KBM-7 (cell line): ENCODE results near the gene PLEKHG5.
A peak's percentile ranks its signal among the peaks of the same experiment; 100 is the strongest.

ENCODE experiments used
- DNase-seq: peaks from one replicate; pipeline ENCODE4 v3.0.0-alpha.2; 2015
- in situ Hi-C: fragments of 300-500 bp; cut with MboI; formaldehyde crosslinking; loops from 2 replicates; pipeline ENCODE4 v1.14.3; 2020; ENCODE audit warnings: low sequenced_read_pairs, low pct_unique_long_range_greater_than_20kb, mixed read lengths

PLEKHG5 gene

DNA sequence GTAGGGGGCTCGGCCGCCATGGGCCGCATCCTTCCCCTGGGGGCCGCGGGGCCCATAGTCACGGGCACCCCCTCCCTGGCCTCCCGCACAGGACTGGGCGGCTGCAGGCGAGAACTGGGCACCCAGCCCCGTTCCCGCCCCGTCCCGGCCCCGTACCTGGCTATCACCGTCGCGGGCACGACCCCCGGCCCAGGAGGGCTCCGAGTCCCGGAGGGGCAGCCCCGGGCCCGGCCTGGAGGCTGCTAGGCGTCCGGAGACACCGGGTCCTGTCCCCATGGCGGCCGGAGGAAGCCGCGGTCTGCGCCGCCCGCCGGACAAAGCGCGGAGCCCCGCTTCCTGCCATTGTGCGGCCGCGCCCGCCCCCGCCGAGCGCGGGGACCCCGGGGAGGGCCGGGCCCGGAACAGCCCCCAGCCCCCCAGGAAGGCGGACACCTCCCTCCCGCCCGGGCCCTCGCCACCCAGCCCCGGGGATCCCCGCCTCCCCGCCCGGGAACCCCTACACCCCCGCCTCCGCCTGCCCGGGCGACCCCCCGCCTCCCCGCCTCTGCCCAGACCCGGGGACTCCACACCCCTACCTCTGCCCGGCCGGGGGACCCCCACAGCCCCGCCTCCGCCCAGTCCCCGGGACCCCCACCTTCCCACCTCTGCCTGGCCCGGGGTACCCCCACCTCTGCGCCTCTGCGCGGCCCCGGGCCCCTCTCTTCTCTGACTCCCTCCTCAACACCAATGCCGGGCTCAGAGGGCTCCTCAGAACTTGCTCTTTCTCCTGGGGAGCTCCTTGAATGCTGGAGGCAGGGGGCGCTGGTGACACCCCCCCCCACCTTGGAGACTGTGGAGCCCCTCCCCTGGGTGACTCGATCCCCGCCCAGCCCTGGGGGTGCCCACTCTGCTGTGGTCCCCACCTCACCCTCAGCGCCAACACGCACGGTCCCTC is 6.0 kb downstream of the PLEKHG5 start:
- in situ Hi-C loops = no loop called here
- no peak for DNase-seq

DNA sequence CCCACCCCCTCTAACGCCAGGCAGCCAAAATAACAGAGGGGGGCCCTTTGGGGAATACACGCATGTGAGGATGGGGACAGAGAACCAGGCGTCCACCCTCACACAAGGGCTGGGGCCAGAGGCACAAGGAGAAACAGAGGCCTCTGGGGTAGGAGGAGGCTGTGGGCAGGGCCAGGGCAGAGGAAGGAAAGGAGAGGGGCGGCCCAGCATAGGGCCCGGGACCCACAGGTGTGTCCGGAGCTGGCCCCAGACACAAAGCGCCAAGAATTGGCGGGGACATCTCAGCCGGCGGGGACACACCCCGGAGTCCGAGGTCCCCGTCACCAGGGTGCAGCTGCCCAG is 6.7 kb downstream of the PLEKHG5 start:
- in situ Hi-C loops = no loop called here
- DNase-seq = no peak

DNA sequence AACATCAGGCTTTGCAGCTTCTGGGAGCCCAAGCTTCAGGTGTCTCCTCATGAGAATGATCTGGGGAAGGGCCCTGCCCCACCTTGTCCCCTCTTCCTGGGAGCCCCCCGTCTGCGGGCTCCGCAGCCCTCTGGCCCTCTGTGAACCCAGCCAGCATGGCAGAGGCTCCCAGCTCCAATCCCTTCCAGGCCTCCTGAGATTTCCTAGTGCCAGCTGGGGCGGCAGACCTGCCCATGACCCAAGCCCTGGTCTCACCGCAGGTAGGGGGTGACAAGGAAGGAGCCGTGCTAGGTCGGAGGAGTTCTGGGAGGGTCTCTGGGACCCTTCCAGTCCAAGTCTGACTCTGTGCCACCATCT is 7.7 kb downstream of the PLEKHG5 start:
- in situ Hi-C loops = no loop called here
- no peak for DNase-seq

DNA sequence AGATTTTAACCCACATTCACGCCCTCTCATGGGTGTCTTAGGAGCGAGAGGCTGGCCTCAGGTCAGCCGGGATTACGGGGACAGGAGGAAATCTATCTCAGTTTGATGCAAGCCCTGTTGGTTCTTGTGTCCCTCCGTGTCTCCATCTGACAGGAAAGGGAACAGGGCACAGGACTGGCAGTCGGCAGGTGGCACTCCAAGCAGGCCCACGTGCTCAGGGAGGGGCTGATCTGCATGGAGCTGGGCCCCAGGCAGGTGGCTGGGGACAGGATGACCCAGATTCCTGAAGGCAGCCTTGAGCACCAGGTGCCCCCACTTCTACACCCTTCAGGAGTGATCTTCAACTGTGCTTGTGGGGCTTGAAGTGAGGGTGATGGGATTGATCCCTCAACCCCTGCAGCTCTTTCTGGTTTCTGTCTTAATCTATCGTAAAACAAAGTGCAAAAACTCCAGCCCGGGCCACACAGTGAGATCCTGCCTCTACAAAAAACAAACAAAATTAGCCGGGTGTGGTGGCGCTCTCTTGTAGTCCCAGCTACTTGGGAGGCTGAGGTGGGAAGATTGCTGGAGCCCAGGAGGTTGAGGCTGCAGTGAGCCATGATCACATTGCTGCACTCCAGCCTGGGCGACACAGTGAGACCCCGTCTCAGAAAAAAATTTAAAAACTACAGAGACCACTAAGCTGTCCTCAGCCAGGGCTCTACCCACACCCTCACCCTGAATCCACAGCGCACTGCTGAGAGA is 8.3 kb downstream of the PLEKHG5 start:
- in situ Hi-C loops = no loop called here
- no peak for DNase-seq

DNA sequence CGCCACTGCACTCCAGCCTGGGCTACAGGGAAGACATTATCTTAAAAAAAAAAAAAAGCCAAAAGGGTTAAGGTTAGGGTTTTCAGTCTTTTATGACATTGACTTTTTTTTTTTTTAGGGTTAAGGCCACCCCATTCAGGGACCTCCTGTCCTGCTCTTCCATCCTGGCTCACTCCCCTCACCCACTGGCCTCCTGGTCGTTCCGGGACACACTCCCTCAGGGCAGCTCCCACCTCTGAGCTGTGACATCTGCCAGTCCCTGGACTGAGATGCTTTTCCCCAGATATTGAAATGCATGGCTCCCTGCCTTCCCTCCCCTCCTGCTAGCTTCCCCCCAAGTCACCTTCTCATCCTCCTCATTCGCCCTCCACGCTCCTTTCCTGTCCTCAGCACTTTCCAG is 9.6 kb downstream of the PLEKHG5 start:
- in situ Hi-C loops = no loop called here
- no peak for DNase-seq

DNA sequence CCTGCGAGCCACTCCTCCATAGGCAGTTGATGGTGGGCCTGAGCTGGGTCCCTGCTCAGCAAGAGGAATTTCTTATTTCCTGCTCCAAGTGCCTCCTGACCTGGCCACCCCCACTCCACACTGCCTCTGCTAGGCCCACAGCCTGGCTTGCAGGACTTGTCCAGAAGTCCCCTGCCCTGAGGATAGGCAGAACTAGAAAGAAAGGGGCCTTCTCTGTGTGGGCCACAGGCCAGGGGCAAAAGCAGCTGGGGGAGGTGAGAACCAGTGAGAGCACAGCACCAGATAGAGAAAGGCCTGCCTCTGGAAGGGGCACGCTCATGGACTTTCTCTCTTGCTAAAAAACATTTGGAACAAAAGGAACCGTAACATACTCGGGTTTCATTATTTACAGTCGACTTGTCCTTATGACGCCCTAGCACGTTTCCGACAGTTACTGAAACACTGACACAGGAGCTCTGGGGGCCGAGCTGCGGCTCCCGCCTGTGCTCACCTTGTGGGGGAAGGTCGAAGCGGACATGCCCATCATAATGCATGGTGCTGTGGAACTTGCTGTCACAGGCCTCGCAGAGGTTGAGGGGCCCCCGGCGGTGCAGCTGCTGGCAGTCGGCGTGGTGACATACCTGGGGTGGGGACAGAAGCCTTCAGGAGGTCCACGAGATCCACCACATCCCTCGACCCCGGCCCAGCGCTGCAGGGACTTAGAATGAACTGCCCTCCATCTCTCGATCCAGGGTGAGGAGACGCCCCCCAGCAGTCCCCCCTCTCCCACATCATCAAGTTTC is 14.2 kb downstream of the PLEKHG5 start:
- in situ Hi-C loops = no loop called here
- DNase-seq = no peak

DNA sequence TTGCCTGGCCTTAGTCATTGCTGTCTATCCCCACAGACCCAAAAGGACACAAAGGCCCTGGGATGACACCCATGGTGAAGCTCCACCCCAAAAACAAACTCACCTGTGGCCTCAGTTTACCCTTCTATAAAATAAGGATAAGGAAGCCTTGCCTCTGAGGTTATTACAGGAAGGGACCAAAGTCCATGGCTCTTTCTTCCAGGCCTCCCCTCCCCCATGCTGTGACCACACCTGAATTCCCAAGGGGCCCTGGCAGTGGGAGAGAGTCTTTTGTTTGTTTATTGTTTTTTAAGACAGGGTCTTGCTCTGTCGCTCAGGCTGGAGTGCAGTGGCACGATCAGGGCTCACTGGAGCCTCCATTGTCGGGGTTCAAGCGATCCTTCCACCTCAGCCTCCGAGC is 15.0 kb downstream of the PLEKHG5 start:
- no peak for DNase-seq

DNA sequence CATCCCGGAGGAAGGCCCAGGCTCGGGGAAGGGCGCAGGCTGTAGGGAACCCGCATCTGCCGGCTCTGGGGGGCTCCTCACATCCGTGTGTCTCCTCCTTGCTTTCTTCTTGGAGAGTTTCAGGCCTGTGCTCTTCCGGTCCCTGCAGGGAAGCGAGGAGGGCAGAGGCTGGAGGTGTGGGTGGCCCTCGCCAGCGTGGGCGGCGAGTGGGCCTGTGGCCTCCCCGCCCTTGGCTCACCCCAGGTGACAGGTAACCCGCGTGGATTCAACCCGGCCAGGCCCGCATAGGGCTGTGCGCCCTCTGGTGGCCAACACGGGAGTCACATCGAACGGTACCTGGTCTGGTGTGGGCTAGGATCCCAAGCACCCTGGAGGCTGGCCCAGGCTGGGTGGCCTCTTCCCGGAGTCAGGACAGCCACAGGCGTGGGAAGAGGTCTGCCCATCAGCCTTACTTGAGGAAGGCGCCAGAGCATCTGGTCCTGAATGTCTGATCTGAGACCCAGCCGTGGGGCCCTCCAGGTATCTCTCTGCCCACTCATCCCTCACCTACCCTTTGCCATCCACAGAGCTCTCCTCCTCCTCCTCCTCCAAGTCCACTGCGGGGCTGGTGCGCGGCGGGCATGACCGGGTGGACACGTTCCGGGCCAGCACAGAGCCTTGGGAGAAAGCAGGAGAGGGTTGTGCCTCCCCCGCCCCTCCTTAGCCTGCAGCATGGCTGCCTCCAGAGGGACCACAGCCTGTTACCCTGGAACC is 15.9 kb downstream of the PLEKHG5 start:
- in situ Hi-C loops = no loop called here
- DNase-seq = peak; percentile 53

More for the DNA sequence above, 15.0 kb downstream of the PLEKHG5 start:
- in situ Hi-C loops = no loop called here

DNA sequence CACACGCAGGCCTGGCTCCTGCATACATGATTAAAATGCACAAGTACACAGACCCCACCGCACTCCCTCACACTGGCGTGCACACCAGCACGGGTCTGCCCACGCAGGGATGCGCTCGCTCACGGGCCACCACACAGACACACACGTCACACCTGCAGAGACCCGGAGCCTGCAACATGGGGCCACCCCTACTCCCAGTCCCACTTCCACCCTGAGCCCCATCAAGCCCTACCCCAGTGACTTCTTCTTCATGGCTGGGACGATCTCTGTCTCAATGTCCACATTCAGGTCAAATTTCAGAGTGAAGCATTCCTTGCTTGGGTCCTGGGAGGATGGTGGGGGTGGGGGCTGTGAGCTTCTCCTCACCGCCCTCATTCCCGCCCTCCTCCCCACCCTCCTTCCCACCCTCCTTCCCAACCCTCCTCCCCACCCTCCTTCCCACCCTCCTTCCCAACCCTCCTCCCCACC is 16.6 kb downstream of the PLEKHG5 start:
- no peak for DNase-seq
- in situ Hi-C loops = no loop called here

DNA sequence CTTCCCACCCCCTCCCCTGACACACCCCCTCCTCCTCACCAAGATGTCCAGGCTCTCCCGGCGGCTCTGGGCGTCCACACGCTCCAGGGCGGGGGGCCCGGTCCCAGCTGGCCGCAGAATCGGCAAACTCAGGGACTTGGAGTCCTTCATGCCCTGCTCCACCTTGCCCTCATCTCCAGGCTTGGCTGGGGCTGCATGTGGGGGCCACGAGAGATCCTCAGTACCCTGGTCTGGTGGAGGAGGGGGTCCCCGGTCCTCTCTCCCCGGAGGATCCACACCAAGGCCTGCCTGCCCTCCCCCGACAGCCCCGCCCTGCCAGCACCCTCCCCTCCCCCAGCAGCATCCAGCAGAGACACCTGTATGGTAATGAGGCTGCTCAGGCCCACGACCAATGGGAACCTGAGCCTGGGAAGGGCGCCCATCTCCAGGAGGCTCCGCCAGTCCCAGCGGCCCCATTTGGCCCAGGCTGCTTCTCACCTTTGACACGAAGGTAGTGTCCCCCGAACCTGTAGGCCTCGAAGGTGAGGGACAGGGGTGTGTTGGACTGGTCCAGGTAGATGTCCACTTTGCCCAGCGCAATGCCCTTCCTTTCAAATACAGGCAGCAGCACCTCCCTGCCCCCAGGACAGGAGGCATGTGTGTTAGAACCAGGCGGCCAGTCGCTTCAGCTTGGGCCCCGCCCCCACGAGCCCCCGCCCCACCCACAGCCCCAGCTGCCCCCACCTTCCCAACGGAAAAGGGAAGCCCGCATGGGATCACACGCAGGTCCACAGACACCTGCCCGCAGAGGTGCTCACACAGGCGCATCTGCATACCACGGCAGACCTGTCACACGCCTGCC is 17.3 kb downstream of the PLEKHG5 start:
- DNase-seq = no peak
- in situ Hi-C loops = no loop called here

DNA sequence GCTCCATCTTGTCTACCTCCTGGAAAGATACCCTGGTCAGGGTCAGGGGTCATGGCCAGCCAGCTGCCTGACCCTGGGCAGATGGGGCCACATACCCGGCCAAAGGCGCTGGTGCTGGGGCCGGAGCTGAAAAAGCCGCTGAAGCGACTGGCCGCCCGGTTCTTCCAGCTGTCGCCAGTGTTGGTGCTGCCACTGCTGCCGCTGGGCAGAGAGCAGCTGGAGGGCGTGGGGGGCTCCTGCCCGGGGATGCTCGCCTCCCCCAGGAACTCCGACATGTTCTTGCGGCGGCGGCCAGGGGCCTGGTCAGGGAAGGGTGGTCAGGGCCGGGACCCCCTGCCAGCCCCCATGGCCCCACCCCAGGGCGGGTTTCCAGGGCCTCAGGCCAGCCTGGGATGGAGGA is 18.3 kb downstream of the PLEKHG5 start:
- in situ Hi-C loops = no loop called here

DNA sequence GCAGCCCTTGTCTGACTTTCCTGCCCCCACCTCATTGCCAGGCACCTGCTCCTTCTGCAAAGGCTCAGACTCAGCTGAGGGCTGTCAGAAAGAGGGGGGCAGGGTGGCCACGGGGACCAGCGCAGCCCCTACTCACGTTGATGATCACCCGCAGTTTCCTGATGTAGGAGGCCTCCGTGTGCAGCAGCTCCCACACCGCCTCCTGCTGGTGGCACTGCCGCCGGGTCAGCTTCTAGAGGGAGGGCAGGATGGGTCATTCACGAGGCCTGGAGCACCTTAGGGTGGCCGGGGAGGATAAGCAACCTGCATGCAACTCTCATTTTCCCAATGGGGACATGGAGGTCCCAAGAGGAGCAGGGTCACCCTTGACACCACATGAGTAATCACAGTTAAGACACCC is 19.1 kb downstream of the PLEKHG5 start:
- no peak for DNase-seq
- in situ Hi-C loops = no loop called here

More for the DNA sequence above, 18.3 kb downstream of the PLEKHG5 start:
- no peak for DNase-seq

DNA sequence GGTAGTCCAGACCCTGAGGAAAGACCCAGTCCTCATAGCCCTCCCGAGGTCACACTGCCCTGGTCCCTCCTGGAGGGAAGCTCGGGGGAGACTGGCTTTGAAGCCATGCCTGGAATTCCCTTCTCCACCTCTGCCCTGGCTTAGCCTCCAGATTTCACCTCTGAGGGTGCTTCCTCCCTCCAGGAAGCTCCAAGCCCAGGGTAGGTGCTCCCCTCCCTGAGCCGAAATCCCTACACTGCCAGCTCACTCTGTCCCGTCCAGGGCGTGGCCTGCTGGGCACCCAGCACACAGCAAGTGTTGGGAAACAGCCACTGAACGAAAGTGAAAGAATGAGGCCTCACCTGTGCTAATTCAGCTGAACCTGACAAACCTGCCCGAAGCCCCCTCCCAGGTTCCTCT is 19.5 kb downstream of the PLEKHG5 start:
- in situ Hi-C loops = no loop called here
- no peak for DNase-seq

DNA sequence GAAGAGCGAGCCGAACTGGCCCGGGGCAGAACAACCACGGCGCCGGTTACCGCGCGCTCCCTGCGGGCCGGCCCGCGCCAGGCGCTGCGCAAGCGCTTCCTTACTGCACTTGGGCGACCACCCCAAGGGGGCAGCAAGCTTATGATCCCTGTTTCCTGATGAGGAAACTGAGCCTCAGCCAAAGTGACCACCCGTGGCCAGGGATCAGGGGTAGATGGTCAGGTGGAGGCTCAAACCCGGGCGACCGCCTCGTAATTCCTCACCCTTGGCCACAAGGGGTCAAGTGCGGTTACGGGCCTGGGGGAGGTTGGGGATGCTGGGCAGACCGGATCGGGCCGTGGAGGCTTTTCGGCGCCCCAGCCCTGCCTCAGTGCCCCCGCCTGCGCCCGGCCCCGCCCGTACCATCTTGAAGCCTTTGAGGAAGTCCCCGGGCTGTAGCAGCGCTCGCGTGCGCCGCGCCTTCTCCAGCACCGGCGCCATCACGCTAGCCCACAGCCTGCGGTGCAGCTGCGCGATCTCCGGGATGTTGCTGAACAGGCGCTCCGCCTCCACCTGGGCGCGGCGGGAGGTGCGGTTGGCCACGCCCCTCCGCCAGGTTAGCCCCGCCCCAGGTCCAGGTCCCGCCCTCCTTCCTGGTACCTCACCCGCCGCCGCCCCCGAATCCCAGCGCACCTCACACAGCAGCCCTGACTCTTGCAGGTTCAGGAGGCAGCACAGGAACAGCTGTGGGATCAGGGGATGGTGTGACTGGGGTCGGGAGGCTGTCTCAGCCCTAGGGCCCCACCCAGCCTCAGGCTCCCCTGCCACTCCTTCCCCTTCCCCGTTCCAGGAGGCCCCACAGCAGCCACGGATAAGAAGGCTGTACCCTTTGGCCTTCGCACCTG is 20.1 kb downstream of the PLEKHG5 start:
- no peak for DNase-seq

DNA sequence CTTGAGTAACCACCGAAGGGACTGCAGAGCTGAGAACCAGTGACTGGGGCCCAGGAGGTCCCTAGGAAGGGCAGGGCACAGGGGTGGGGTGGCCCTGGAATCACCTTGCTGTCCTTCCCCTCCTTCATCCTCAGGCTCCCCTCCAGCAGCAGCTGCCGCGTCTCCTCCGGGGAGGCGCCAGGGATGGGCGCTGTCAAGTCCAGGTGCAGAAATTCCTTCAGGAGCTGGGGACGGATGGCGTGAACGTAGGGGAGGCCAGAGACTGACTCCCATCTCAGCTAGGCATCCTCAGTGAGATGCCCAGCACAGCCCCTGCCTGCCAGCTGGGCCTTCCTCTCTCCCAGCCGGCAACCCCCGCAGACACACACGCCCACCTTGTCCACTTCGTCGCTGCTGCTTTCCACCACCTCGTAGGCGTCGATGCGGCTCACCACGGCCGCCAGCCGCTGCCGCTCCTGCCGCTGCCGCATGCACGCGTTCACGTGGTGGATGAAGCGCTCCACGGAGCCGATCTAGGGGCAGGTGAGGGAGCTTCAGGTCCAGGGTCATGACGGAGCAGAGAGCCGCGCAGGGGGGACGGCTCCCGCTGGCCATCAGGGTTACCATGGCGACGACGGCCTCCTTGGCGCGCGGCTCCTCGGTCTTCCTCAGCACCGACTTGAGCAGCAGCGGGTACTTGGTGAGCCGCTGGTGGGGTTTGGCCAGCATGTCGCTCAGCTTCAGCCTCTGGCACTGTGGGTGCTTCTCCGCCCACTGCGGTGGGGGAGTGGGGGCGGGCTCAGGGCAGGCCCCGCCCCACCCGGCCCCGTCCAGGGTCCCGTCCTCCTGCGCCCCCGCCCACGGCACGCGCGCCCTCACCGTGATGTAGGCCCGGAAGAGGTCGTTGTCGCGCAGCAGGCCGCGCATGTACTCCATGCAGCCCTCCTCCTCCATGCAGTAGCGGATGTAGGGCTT is 21.1 kb downstream of the PLEKHG5 start:
- in situ Hi-C loops = no loop called here

More for the DNA sequence above, 20.1 kb downstream of the PLEKHG5 start:
- in situ Hi-C loops = no loop called here

DNA sequence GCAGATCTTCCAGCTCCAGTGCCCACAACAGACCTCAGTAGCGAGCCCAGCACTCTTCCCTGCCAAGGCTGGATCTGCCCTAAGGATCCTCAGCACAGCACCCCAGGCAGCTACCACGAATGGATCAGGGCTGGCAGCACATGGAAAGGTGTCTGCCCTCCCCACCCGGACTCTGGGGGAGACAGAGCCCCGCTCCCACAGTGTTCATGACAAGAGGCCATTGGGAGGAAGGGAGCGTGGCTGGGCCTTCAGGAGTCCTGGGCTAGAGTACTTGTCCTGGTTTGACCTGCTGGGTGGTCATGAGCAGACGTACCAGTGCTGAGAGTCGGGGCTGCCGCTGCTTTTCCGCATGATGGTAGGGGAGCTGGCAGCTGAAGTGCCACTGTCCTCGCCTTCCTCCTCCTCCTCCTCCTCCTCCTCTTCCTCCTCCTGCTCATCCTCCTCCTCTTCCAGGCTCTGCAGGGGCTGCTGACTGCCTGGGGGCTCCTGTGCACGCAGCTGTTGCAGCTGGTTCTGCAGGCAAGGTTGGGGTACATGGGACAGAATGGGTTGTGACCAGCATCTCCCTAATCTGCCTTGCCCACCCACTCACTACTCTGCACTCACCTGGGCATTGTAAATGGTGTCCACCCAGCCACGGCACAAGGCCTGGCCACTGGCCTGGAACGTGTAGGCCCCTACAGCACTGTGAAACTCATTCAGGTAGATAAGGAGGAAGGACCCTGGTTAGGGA is 22.6 kb downstream of the PLEKHG5 start:
- no peak for DNase-seq
- in situ Hi-C loops = no loop called here

More for the DNA sequence above, 21.1 kb downstream of the PLEKHG5 start:
- no peak for DNase-seq
